Mammary epithelial cell (primary cell): ENCODE data around the gene SLC9A9.

Experiments used
- EZH2 ChIP-seq: IDR thresholded peaks from 2 replicates; pipeline ENCODE4 v1.6.1; 2012; ENCODE audit warnings: low read length, inconsistent platforms, borderline replicate concordance
- TF ChIP-seq, protein P1 (sequence below), 2 donors: IDR thresholded peaks in 1 of 2; conservative IDR thresholded peaks in 1 of 2; 2 replicates each; pipeline ENCODE4 v1.5.1; 2011 to 2012; ENCODE audit warnings: inconsistent platforms in 2 of 2, low read length in 2 of 2, mild to moderate bottlenecking in 2 of 2, control low read depth in 1 of 2, low read depth in 1 of 2; ENCODE audit not compliant: insufficient read depth in 1 of 2; ENCODE audit errors: extremely low read depth in 1 of 2

DNA sequence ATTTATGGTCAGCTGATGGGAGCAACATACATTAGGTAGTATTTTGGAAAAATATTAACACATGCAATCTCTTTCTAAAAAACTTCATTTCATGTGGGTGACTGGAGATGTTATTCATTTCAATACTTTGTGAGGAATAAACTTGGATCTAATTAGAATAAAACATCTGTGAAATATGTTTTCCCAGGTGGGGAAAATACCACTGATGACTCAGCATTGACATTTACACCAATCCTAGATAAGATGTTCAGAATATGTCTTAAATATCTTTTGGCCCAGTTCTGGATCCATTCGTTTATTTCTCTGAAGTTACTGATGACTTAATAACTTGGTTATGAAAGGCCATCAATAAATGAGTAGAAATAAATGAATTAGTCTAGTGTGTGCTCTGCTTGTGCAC lies 481.1 kb downstream of the SLC9A9 start:
- TF ChIP-seq, protein P1, sequence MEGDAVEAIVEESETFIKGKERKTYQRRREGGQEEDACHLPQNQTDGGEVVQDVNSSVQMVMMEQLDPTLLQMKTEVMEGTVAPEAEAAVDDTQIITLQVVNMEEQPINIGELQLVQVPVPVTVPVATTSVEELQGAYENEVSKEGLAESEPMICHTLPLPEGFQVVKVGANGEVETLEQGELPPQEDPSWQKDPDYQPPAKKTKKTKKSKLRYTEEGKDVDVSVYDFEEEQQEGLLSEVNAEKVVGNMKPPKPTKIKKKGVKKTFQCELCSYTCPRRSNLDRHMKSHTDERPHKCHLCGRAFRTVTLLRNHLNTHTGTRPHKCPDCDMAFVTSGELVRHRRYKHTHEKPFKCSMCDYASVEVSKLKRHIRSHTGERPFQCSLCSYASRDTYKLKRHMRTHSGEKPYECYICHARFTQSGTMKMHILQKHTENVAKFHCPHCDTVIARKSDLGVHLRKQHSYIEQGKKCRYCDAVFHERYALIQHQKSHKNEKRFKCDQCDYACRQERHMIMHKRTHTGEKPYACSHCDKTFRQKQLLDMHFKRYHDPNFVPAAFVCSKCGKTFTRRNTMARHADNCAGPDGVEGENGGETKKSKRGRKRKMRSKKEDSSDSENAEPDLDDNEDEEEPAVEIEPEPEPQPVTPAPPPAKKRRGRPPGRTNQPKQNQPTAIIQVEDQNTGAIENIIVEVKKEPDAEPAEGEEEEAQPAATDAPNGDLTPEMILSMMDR (conservative IDR thresholded peaks at IDR 0.05 in 1 of 2, IDR thresholded peaks at IDR 0.05 in 1 of 2; ENCODE audit: extremely low read depth in 1 of 2, insufficient read depth in 1 of 2, low read depth in 1 of 2, low read length in 2 of 2): no peak
- TF ChIP-seq EZH2: no peak
